Liver (tissue), 3 donors: Measurements from ENCODE around the gene ELAVL2.

Experiments used
- CTCF ChIP-seq: fragments of 150-350 bp; IDR thresholded peaks from 2 replicates; pipeline ENCODE4 v1.5.1; 2017; ENCODE audit warnings: improper control_type of control experiment, low read depth, low read length; ENCODE audit not compliant: missing input control
- EGR1 ChIP-seq, 2 donors: IDR thresholded peaks; 2 replicates each; pipeline ENCODE4 v1.6.1; 2016 to 2018; ENCODE audit warnings: antibody characterized with exemption in 2 of 2, low read depth in 2 of 2
- FOXA1 ChIP-seq: IDR thresholded peaks from 2 replicates; pipeline ENCODE4 v1.6.1; 2016; ENCODE audit warnings: antibody characterized with exemption
- GABPA ChIP-seq, 2 donors: IDR thresholded peaks in 1 of 2; conservative IDR thresholded peaks in 1 of 2; 2 replicates each; pipeline ENCODE4 v1.6.1; 2016; ENCODE audit warnings: antibody characterized with exemption in 2 of 2, mild to moderate bottlenecking in 1 of 2, moderate library complexity in 1 of 2
- JUND ChIP-seq, 2 donors: IDR thresholded peaks; 2 replicates each; pipeline ENCODE4 v1.6.1; 2016; ENCODE audit warnings: antibody characterized with exemption in 2 of 2
- RAD21 ChIP-seq, 2 donors: IDR thresholded peaks; 2 replicates each; pipeline ENCODE4 v1.6.1; 2016; ENCODE audit warnings: antibody characterized with exemption in 2 of 2, mild to moderate bottlenecking in 2 of 2
- SP1 ChIP-seq: IDR thresholded peaks from 2 replicates; pipeline ENCODE4 v1.6.1; 2018; ENCODE audit warnings: antibody characterized with exemption, mild to moderate bottlenecking
- TAF1 ChIP-seq: conservative IDR thresholded peaks from 2 replicates; pipeline ENCODE4 v1.6.1; 2016; ENCODE audit warnings: antibody characterized with exemption, mild to moderate bottlenecking
- YY1 ChIP-seq: IDR thresholded peaks from 2 replicates; pipeline ENCODE4 v1.6.1; 2016; ENCODE audit warnings: antibody characterized with exemption, mild to moderate bottlenecking
- TF ChIP-seq, protein P1 (sequence below): IDR thresholded peaks from 2 replicates; pipeline ENCODE4 v1.6.1; 2016; ENCODE audit warnings: antibody characterized with exemption
- TF ChIP-seq, protein P2 (sequence below): IDR thresholded peaks from 2 replicates; pipeline ENCODE4 v1.6.1; 2016; ENCODE audit warnings: antibody characterized with exemption, mild to moderate bottlenecking
- donor health status: healthy.
- donor health status: healthy.

DNA sequence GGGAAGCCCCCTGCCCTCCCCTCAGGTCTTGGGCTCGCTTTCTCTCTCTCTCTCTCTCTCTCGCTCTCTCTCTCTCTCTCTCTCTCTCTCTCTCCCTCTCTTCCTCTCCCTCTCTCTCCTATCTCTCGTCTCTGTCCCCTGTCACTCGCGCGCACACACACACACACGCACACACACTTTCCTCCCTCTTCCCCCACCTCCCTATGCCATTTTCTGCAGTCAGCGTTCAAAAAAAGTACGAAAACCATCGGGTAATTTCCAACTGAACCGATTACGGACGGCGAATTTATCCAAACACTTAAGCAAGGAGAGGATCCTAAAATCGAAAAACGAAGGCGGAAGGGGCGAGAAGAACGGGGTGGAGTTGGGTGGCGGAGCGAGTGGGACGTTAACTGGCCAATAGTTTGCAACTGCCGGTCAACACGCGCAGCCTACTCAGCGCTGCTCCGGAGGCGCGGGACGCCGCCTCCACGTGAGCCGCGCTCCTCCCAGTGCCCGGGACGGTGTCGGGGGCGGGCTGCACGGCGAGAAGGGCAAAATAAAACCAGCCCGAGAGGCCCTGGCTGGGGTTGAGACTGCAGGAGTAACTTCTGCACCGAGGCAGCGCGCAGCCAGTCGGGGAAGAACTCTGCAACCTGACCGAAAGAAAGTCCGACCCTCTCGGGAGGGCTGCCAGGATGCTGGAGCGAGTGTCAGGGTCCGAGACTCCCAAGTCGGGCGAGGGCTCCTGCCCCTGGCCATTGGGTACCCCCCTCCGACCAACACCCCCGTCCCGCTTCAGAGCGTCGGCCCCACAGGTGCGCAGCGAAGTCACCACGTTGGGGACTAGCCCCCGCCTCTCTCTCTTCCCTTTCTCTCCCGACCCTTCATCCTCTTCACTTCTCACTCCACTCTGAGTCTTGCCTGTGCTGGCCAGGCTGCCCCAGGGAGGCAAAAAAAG, 24.9 kb upstream of the ELAVL2 start:
- no peak for TF ChIP-seq CTCF
- TF ChIP-seq RAD21 (IDR thresholded peaks at IDR 0.05) = no peak
- no peak for TF ChIP-seq EGR1 (IDR thresholded peaks at IDR 0.05; ENCODE audit: low read depth in 2 of 2)
- no peak for TF ChIP-seq SP1
- no peak for TF ChIP-seq TAF1
- TF ChIP-seq YY1 = no peak
- TF ChIP-seq, protein P1, sequence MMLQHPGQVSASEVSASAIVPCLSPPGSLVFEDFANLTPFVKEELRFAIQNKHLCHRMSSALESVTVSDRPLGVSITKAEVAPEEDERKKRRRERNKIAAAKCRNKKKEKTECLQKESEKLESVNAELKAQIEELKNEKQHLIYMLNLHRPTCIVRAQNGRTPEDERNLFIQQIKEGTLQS = no peak
- TF ChIP-seq, protein P2, sequence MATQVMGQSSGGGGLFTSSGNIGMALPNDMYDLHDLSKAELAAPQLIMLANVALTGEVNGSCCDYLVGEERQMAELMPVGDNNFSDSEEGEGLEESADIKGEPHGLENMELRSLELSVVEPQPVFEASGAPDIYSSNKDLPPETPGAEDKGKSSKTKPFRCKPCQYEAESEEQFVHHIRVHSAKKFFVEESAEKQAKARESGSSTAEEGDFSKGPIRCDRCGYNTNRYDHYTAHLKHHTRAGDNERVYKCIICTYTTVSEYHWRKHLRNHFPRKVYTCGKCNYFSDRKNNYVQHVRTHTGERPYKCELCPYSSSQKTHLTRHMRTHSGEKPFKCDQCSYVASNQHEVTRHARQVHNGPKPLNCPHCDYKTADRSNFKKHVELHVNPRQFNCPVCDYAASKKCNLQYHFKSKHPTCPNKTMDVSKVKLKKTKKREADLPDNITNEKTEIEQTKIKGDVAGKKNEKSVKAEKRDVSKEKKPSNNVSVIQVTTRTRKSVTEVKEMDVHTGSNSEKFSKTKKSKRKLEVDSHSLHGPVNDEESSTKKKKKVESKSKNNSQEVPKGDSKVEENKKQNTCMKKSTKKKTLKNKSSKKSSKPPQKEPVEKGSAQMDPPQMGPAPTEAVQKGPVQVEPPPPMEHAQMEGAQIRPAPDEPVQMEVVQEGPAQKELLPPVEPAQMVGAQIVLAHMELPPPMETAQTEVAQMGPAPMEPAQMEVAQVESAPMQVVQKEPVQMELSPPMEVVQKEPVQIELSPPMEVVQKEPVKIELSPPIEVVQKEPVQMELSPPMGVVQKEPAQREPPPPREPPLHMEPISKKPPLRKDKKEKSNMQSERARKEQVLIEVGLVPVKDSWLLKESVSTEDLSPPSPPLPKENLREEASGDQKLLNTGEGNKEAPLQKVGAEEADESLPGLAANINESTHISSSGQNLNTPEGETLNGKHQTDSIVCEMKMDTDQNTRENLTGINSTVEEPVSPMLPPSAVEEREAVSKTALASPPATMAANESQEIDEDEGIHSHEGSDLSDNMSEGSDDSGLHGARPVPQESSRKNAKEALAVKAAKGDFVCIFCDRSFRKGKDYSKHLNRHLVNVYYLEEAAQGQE = no peak
- TF ChIP-seq FOXA1 = no peak
- TF ChIP-seq GABPA (IDR thresholded peaks at IDR 0.05 in 1 of 2, conservative IDR thresholded peaks at IDR 0.05 in 1 of 2) = no peak
- no peak for TF ChIP-seq JUND (IDR thresholded peaks at IDR 0.05)
